Measurements from ENCODE around the gene UBE2R2.

UBE2R2 gene

GRCh38 chr9:33924978-33925797, 108.2 kb downstream of the UBE2R2 start:
- H3K9ac ChIP-seq (ENCODE audit: low read depth, low read length), result no peak overlapping the region
- H3K36me3 ChIP-seq (ENCODE audit: insufficient read depth, low read length), result peaks cover 92% of the 10 kb centered on the region

GRCh38 chr9:33926746-33927485, 110.0 kb downstream of the UBE2R2 start:
- H3K27me3 ChIP-seq (ENCODE audit: control insufficient read depth, insufficient read depth, low read length), result no peaks in the 10 kb centered on the region
- no peak overlapping the region for H3K9ac ChIP-seq (ENCODE audit: low read depth, low read length)
- H3K9me3 ChIP-seq (replicated peaks; ENCODE audit: low read length), result no peaks in the 10 kb centered on the region
- no peaks in the 10 kb centered on the region for H3K4me1 ChIP-seq (ENCODE audit: control insufficient read depth, insufficient read depth, low read length)
- peaks cover 88% of the 10 kb centered on the region for H3K36me3 ChIP-seq (ENCODE audit: insufficient read depth, low read length)
- H3K4me2 ChIP-seq (ENCODE audit: low read length), result no peak overlapping the region
- no peak overlapping the region for H3K4me3 ChIP-seq (ENCODE audit: low read length)

More at GRCh38 chr9:33924978-33925797, 108.2 kb downstream of the UBE2R2 start:
- H3K4me3 ChIP-seq (ENCODE audit: low read length), result no peak overlapping the region
- no peaks in the 10 kb centered on the region for H3K4me1 ChIP-seq (ENCODE audit: control insufficient read depth, insufficient read depth, low read length)
- H3K27me3 ChIP-seq (ENCODE audit: control insufficient read depth, insufficient read depth, low read length), result no peaks in the 10 kb centered on the region
- no peak overlapping the region for H3K4me2 ChIP-seq (ENCODE audit: low read length)
- no peaks in the 10 kb centered on the region for H3K9me3 ChIP-seq (replicated peaks; ENCODE audit: low read length)

GRCh38 chr9:33927694-33928093, 110.7 kb downstream of the UBE2R2 start:
- Histone ChIP-seq H3K9me3 (replicated peaks; ENCODE audit: low read length) (no peaks in the 10 kb centered on the region), H3K4me1 (ENCODE audit: control insufficient read depth, insufficient read depth, low read length) (no peaks in the 10 kb centered on the region), H3K9ac (ENCODE audit: low read depth, low read length) (no peak overlapping the region), H3K4me3 (ENCODE audit: low read length) (no peak overlapping the region), H3K36me3 (ENCODE audit: insufficient read depth, low read length) (peaks cover 87% of the 10 kb centered on the region), H3K27me3 (ENCODE audit: control insufficient read depth, insufficient read depth, low read length) (no peaks in the 10 kb centered on the region), H3K4me2 (ENCODE audit: low read length) (no peak overlapping the region)

DNA sequence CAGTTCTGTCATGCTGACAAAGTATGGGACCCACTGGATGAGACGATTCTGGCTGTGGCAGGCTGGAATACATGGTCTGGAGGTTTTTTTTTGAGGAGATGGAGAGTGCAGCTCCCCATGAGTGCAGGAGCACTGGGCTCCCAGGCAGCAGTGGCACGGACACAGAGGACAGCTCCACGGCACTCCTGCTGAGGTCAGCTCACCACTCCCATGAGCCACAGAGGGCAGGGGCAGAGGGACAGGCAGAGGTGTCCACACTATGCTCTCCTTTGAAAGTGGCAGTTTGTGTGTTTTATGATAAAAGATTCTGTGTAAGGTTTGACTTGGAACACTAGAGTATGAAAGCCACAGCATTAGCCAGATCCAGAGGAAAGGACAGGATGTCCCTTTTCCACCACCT, 114.4 kb downstream of the UBE2R2 start:
- Histone ChIP-seq H3K9me3 (replicated peaks; ENCODE audit: low read length) (no peaks in the 10 kb centered on the region), H3K4me3 (ENCODE audit: low read length) (no peak overlapping the region), H3K27me3 (ENCODE audit: control insufficient read depth, insufficient read depth, low read length) (no peaks in the 10 kb centered on the region), H3K9ac (ENCODE audit: low read depth, low read length) (no peak overlapping the region), H3K36me3 (ENCODE audit: insufficient read depth, low read length) (peaks cover 86% of the 10 kb centered on the region), H3K4me2 (ENCODE audit: low read length) (no peak overlapping the region), H3K4me1 (ENCODE audit: control insufficient read depth, insufficient read depth, low read length) (no peaks in the 10 kb centered on the region)

DNA sequence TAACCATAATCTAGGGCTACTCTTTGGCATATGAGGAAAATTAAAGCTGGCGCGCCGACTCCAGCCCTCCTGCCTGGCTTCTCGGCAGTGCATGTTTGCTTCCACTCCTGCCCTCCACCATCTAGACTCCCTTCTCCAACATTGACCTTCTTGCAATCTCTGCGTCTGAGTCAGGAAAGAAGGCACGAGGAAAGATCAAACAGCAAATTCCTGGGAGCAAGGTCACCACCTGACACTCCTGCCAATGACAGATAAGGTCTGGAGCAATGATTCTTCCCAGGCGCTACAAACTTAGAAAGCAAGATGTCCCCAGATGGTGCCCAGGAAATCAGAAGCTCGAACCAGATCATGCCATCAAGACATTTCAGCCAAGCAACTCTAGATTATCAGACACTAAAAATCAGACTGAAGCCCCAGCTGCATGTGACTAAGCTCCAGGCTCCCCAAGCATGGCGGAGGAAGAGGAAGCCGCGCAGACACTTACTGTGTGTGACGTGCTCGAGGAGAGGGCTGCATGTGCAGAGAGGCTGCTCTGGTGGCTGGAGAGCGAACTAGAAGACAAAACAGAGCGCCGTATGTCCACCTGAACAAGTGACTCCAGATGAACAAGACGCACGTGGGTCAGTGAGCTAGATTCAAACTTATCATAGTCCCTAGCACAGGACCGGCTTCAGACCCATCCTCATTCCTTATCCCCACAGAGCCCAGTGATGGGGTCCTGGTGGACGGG, 115.3 kb downstream of the UBE2R2 start:
- Histone ChIP-seq H3K36me3 (ENCODE audit: insufficient read depth, low read length) (peaks cover 78% of the 10 kb centered on the region), H3K9me3 (replicated peaks; ENCODE audit: low read length) (no peaks in the 10 kb centered on the region), H3K27me3 (ENCODE audit: control insufficient read depth, insufficient read depth, low read length) (no peaks in the 10 kb centered on the region), H3K9ac (ENCODE audit: low read depth, low read length) (no peak overlapping the region), H3K4me2 (ENCODE audit: low read length) (no peak overlapping the region), H3K4me1 (ENCODE audit: control insufficient read depth, insufficient read depth, low read length) (no peaks in the 10 kb centered on the region), H3K4me3 (ENCODE audit: low read length) (no peak overlapping the region)

GRCh38 chr9:33934188-33934878, 117.4 kb downstream of the UBE2R2 start:
- Histone ChIP-seq H3K27me3 (ENCODE audit: control insufficient read depth, insufficient read depth, low read length) (no peaks in the 10 kb centered on the region), H3K4me3 (ENCODE audit: low read length) (no peak overlapping the region), H3K36me3 (ENCODE audit: insufficient read depth, low read length) (peaks cover 62% of the 10 kb centered on the region), H3K4me1 (ENCODE audit: control insufficient read depth, insufficient read depth, low read length) (no peaks in the 10 kb centered on the region), H3K4me2 (ENCODE audit: low read length) (no peak overlapping the region), H3K9me3 (replicated peaks; ENCODE audit: low read length) (no peaks in the 10 kb centered on the region), H3K9ac (ENCODE audit: low read depth, low read length) (no peak overlapping the region)

DNA sequence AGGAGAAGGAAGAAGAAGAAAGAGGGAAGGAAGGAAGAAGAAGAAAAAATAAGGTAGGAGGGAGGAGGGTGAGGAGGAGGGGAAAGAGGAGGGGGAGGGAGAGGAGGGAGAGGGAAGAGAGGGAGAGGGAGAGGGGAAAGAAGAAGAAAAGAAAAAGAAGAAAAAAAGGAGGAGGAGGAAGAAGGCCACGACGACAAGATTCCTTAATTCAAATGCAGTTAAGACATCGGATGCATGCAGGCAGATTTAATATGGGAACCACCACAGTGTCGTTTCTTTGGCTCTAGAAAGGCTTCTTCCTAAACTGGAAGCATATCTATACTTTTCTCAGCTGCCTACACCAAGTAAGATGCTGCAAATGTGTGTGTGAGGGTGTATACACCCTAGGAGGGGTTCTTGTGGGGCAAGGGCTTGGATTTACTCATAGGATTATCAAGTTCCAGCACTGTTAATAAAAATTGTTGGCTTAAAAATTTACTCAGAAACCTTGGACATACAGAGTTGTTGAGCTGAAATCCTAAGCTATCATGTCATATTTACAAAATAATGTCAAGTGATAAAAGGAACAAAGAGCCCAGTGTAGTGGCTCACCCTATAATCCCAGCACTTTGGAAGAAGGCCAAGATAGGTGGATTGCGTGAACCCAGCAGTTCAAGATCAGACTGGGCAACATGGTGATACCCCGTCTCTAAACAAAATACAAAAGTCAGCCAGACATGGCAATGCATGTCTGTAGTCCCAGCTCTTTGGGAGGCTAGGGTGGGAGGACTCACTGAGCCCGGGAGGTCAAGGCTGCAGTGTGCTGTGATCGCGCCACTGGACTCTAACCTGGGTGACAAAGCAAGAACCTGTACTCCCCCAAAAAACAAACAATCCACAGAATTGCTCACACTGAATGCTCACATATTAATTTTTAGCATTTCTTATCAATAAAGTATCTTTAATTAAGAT, 123.2 kb downstream of the UBE2R2 start:
- peaks cover 15% of the 10 kb centered on the region for H3K4me1 ChIP-seq (ENCODE audit: control insufficient read depth, insufficient read depth, low read length)
- H3K9ac ChIP-seq (ENCODE audit: low read depth, low read length), result no peak overlapping the region
- no peak overlapping the region for H3K4me3 ChIP-seq (ENCODE audit: low read length)
- H3K4me2 ChIP-seq (ENCODE audit: low read length), result no peak overlapping the region
- no peaks in the 10 kb centered on the region for H3K9me3 ChIP-seq (replicated peaks; ENCODE audit: low read length)
- peaks cover 54% of the 10 kb centered on the region for H3K36me3 ChIP-seq (ENCODE audit: insufficient read depth, low read length)
- H3K27me3 ChIP-seq (ENCODE audit: control insufficient read depth, insufficient read depth, low read length), result no peaks in the 10 kb centered on the region

- H3K4me1 ChIP-seq (ENCODE audit: control insufficient read depth, insufficient read depth, low read length), result peaks cover 36% of the 10 kb centered on the region
- no peaks in the 10 kb centered on the region for H3K9me3 ChIP-seq (replicated peaks; ENCODE audit: low read length)
- no peak overlapping the region for H3K4me3 ChIP-seq (ENCODE audit: low read length)
- no peaks in the 10 kb centered on the region for H3K27me3 ChIP-seq (ENCODE audit: control insufficient read depth, insufficient read depth, low read length)
- peaks cover 43% of the 10 kb centered on the region for H3K36me3 ChIP-seq (ENCODE audit: insufficient read depth, low read length)
- no peak overlapping the region for H3K4me2 ChIP-seq (ENCODE audit: low read length)
- H3K9ac ChIP-seq (ENCODE audit: low read depth, low read length), result no peak overlapping the region
Observed at GRCh38 chr9:33942471-33943083, 125.6 kb downstream of the UBE2R2 start.

- Histone ChIP-seq H3K9ac (ENCODE audit: low read depth, low read length) (no peak overlapping the region), H3K4me3 (ENCODE audit: low read length) (no peak overlapping the region), H3K27me3 (ENCODE audit: control insufficient read depth, insufficient read depth, low read length) (no peaks in the 10 kb centered on the region), H3K4me2 (ENCODE audit: low read length) (no peak overlapping the region), H3K4me1 (ENCODE audit: control insufficient read depth, insufficient read depth, low read length) (peaks cover 44% of the 10 kb centered on the region), H3K36me3 (ENCODE audit: insufficient read depth, low read length) (peaks cover 48% of the 10 kb centered on the region), H3K9me3 (replicated peaks; ENCODE audit: low read length) (no peaks in the 10 kb centered on the region)
Observed at GRCh38 chr9:33943389-33943788, 126.4 kb downstream of the UBE2R2 start.
